ENCODE measurements around the gene ANGPTL7. TPM values are rescaled to one million over a fixed set of nuclear protein-coding genes. Genes with fewer than 3 reads are reported as not detected.

Gene ANGPTL7
- total and polyA plus RNA-seq, 10 of the 15 experiments (the other 5 are each of a cell fraction or from before 2014, with no cell fraction given) = 0.09 TPM; not detected in 9

DNA sequence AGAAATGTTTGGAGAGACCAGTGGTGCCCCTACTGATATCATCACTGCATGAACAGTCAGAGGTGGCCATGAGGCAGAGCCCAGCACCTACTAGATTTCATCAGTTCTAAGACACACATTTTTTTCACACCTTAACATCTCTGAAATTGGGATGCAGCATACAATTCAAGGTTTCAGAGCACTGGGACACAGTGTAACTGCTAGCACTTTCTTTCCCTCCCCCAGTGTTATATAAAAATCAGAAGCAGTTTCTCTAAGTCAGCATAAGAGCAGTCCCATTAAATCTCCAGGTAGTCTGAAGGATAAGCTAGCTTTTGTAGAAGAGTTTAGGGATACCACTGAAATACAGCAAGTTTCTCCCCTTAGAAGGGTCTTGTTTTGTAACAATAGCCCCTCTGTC is 10.0 kb upstream of the ANGPTL7 start:
- in situ Hi-C loops (cut with MboI) = no loop called here
- POLR2A ChIA-PET = no interaction called here
- Histone ChIP-seq H3K27me3 (replicated peaks in 1 of 2; ENCODE audit: control insufficient read depth in 2 of 2, insufficient read depth in 2 of 2, low read length in 1 of 2) (no peaks in the 10 kb centered on the region), H3K9me3 (replicated peaks; ENCODE audit: control insufficient read depth, insufficient read depth, low read length) (no peaks in the 10 kb centered on the region), H3K9ac (ENCODE audit: control insufficient read depth, insufficient read depth, low read length) (no peak overlapping the region), H4K20me1 (ENCODE audit: control insufficient read depth, insufficient read depth) (no peaks in the 10 kb centered on the region), H3K79me2 (ENCODE audit: control insufficient read depth, insufficient read depth, low read length) (no peaks in the 10 kb centered on the region), H2AFZ (ENCODE audit: control insufficient read depth, low read depth, low read length) (no peak overlapping the region), H3K27ac (ENCODE audit: control insufficient read depth, insufficient read depth) (no peak overlapping the region), H3K4me3 (no peak overlapping the region), H3K4me1 (ENCODE audit: control insufficient read depth, insufficient read depth, low read length) (no peaks in the 10 kb centered on the region), H3K4me2 (ENCODE audit: control insufficient read depth, insufficient read depth) (no peak overlapping the region), H3K36me3 (ENCODE audit: control insufficient read depth in 2 of 2, insufficient read depth in 2 of 2, low read length in 1 of 2) (peaks cover 2 to 12% of the 10 kb centered on the region in 2 experiments; a peak in 3 of 4 replicates)
- DNase-seq (ENCODE audit: low read depth, low spot score) (no peak), ATAC-seq (no peak), FAIRE-seq (no peak)
- no TSS peak for BruUV-seq (replicated peaks)
- SMC1A ChIA-PET (ENCODE audit: uncharacterized antibody, unreplicated experiment) = interaction anchor here (0.8 kb wide), 1 partner anchor 36 kb away, joined by 4 read pairs; no protein-coding TSS in a partner anchor
- intact Hi-C loops (cut with micrococcal nuclease; ENCODE audit: unreplicated experiment) = no loop called here
- CTCF ChIA-PET = interaction anchor here (0.8 kb wide), 1 partner anchor 38 kb away, joined by 3 read pairs; no protein-coding TSS in a partner anchor
- RAD21 ChIA-PET (ENCODE audit: unreplicated experiment) = no interaction called here
- no peak for TF ChIP-seq TAF1 (IDR thresholded peaks at IDR 0.05; ENCODE audit: borderline replicate concordance, low read depth, low read length)
- TF ChIP-seq NFYB (IDR thresholded peaks at IDR 0.05; ENCODE audit: insufficient read depth, low read depth, low read length) = no peak
- no peak for TF ChIP-seq CEBPZ (IDR thresholded peaks at IDR 0.05; ENCODE audit: low read depth, low read length)
- TF ChIP-seq, protein P1, sequence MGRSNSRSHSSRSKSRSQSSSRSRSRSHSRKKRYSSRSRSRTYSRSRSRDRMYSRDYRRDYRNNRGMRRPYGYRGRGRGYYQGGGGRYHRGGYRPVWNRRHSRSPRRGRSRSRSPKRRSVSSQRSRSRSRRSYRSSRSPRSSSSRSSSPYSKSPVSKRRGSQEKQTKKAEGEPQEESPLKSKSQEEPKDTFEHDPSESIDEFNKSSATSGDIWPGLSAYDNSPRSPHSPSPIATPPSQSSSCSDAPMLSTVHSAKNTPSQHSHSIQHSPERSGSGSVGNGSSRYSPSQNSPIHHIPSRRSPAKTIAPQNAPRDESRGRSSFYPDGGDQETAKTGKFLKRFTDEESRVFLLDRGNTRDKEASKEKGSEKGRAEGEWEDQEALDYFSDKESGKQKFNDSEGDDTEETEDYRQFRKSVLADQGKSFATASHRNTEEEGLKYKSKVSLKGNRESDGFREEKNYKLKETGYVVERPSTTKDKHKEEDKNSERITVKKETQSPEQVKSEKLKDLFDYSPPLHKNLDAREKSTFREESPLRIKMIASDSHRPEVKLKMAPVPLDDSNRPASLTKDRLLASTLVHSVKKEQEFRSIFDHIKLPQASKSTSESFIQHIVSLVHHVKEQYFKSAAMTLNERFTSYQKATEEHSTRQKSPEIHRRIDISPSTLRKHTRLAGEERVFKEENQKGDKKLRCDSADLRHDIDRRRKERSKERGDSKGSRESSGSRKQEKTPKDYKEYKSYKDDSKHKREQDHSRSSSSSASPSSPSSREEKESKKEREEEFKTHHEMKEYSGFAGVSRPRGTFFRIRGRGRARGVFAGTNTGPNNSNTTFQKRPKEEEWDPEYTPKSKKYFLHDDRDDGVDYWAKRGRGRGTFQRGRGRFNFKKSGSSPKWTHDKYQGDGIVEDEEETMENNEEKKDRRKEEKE (IDR thresholded peaks at IDR 0.05) = no peak
- no peak for TF ChIP-seq NR2F1 (conservative IDR thresholded peaks at IDR 0.05)
- TF ChIP-seq SUPT20H (IDR thresholded peaks at IDR 0.05; ENCODE audit: borderline replicate concordance, control insufficient read depth, low read depth, low read length) = no peak
- TF ChIP-seq ZNF217 (IDR thresholded peaks at IDR 0.05) = no peak
- TF ChIP-seq, protein P2, sequence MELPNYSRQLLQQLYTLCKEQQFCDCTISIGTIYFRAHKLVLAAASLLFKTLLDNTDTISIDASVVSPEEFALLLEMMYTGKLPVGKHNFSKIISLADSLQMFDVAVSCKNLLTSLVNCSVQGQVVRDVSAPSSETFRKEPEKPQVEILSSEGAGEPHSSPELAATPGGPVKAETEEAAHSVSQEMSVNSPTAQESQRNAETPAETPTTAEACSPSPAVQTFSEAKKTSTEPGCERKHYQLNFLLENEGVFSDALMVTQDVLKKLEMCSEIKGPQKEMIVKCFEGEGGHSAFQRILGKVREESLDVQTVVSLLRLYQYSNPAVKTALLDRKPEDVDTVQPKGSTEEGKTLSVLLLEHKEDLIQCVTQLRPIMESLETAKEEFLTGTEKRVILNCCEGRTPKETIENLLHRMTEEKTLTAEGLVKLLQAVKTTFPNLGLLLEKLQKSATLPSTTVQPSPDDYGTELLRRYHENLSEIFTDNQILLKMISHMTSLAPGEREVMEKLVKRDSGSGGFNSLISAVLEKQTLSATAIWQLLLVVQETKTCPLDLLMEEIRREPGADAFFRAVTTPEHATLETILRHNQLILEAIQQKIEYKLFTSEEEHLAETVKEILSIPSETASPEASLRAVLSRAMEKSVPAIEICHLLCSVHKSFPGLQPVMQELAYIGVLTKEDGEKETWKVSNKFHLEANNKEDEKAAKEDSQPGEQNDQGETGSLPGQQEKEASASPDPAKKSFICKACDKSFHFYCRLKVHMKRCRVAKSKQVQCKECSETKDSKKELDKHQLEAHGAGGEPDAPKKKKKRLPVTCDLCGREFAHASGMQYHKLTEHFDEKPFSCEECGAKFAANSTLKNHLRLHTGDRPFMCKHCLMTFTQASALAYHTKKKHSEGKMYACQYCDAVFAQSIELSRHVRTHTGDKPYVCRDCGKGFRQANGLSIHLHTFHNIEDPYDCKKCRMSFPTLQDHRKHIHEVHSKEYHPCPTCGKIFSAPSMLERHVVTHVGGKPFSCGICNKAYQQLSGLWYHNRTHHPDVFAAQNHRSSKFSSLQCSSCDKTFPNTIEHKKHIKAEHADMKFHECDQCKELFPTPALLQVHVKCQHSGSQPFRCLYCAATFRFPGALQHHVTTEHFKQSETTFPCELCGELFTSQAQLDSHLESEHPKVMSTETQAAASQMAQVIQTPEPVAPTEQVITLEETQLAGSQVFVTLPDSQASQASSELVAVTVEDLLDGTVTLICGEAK (IDR thresholded peaks at IDR 0.05; ENCODE audit: borderline replicate concordance) = no peak
- no peak for TF ChIP-seq SMAD5 (IDR thresholded peaks at IDR 0.05; ENCODE audit: low read depth)
- no peak for TF ChIP-seq RB1 (IDR thresholded peaks at IDR 0.05; ENCODE audit: borderline replicate concordance)

Data from GM12878 (cell line).